ENCODE data around the gene PPDPF. TPM values are rescaled to one million over a fixed set of nuclear protein-coding genes. Genes with fewer than 3 reads are reported as not detected.
A peak's percentile ranks its signal among the peaks of the same experiment; 100 is the strongest.

The PPDPF gene
- total RNA-seq, 1 donor from 2014 or later, result 4.1 TPM

DNA sequence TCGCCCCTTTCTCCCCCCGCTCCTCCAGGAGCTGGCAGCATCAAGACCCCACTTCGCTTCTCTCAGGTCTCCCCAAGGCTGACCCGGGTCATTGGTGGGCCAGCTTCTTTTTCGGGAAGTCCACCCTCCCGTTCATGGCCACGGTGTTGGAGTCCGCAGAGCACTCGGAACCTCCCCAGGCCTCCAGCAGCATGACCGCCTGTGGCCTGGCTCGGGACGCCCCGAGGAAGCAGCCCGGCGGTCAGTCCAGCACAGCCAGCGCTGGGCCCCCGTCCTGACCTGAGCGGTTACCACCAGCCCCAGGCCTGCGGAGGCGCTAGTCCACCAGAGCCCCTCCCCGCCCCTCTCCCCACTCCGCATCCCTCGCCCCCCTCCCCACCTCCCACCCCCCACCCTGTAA is 1.0 kb downstream of the PPDPF start:
- H3K27ac ChIP-seq, result no peak overlapping the region
- peak overlapping the region; percentile 96 for H3K9ac ChIP-seq
- H3K36me3 ChIP-seq, result no peaks in the 10 kb centered on the region
- Mint-ChIP-seq H3K36me3 (peaks cover 11% of the 10 kb centered on the region), H3K4me1 (peaks cover 13% of the 10 kb centered on the region), H3K27me3 (ENCODE audit: insufficient read depth, low read depth) (peaks cover 3% of the 10 kb centered on the region), H3K9me3 (no peaks in the 10 kb centered on the region), H3K27ac (no peak overlapping the region), H3K4me3 (peak overlapping the region; percentile 94)
- H3K27me3 ChIP-seq, result peaks cover 19% of the 10 kb centered on the region
- peaks cover 19% of the 10 kb centered on the region for H3K4me1 ChIP-seq
- peaks cover 23% of the 10 kb centered on the region for H3K79me2 ChIP-seq (ENCODE audit: low read depth)
- peak overlapping the region; percentile 99 for H3K4me2 ChIP-seq
- H3K9me3 ChIP-seq (ENCODE audit: low read depth), result no peaks in the 10 kb centered on the region
- H2AFZ ChIP-seq (replicated peaks), result no peak overlapping the region
- DNase-seq (ENCODE audit: low spot score), result peak; percentile 70
- peaks cover 32% of the 10 kb centered on the region for H3F3A ChIP-seq (ENCODE audit: low read depth)
- TF ChIP-seq, protein P1, sequence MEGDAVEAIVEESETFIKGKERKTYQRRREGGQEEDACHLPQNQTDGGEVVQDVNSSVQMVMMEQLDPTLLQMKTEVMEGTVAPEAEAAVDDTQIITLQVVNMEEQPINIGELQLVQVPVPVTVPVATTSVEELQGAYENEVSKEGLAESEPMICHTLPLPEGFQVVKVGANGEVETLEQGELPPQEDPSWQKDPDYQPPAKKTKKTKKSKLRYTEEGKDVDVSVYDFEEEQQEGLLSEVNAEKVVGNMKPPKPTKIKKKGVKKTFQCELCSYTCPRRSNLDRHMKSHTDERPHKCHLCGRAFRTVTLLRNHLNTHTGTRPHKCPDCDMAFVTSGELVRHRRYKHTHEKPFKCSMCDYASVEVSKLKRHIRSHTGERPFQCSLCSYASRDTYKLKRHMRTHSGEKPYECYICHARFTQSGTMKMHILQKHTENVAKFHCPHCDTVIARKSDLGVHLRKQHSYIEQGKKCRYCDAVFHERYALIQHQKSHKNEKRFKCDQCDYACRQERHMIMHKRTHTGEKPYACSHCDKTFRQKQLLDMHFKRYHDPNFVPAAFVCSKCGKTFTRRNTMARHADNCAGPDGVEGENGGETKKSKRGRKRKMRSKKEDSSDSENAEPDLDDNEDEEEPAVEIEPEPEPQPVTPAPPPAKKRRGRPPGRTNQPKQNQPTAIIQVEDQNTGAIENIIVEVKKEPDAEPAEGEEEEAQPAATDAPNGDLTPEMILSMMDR (IDR thresholded peaks at IDR 0.05), result peak; percentile 14
- no peak for TF ChIP-seq EZH2 (IDR thresholded peaks at IDR 0.05)
- peak overlapping the region; percentile 74 for H3K4me3 ChIP-seq
- H4K20me1 ChIP-seq (ENCODE audit: low read depth), result peaks cover 36% of the 10 kb centered on the region

DNA sequence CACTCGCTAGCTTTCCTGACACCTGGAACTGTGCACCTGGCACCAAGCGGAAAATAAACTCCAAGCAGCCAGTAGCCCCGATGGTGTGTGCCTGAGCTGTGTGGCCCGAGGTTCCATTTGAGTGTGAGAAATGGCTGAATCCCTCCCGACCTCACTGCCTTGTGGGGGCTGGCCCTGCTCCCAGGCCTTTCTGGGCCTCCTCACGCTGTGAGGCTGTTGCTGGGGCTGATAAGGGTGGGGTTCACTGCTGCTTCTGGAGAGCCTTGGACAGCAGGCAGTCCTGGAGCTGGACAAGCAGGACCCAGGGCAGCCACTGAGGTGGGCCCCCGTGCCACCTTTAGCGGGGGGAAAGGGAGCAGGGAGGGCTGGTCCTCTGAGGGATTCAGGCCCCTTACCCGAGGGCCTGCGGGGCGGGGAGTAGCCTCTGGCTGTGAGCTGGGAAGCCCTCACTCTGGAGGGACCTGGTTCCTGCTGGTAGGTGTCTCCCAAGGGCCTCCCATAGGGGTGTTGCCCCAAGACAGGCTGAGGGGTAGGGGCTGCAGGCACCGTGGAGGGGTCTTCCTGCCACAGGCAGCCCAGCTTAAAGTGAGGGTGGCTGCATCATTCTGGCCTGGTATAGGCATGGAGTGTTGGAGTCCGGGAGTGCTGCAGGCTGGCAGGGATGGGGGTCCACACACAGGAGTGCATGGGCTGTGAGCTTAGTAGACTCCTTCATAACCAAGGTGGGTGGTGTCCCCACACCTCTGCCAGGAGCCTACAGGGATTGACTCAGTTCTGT is 1.7 kb downstream of the PPDPF start:
- H3K27ac Mint-ChIP-seq, result no peak overlapping the region
- Histone ChIP-seq H3K79me2 (ENCODE audit: low read depth) (peaks cover 23% of the 10 kb centered on the region), H3K27me3 (peaks cover 19% of the 10 kb centered on the region), H3K36me3 (no peaks in the 10 kb centered on the region), H3K4me2 (peak overlapping the region; percentile 99), H3K9ac (no peak overlapping the region), H3K27ac (no peak overlapping the region), H4K20me1 (ENCODE audit: low read depth) (peaks cover 36% of the 10 kb centered on the region), H3K4me3 (peak overlapping the region; percentile 74), H3F3A (ENCODE audit: low read depth) (peaks cover 36% of the 10 kb centered on the region), H3K9me3 (ENCODE audit: low read depth) (no peaks in the 10 kb centered on the region), H2AFZ (replicated peaks) (no peak overlapping the region), H3K4me1 (peaks cover 19% of the 10 kb centered on the region)
- H3K4me3 Mint-ChIP-seq, result peak overlapping the region; percentile 79
- no peak for DNase-seq (ENCODE audit: low spot score)
- H3K4me1 Mint-ChIP-seq, result peaks cover 13% of the 10 kb centered on the region
- no peak for TF ChIP-seq EZH2 (IDR thresholded peaks at IDR 0.05)
- TF ChIP-seq, protein P1 (IDR thresholded peaks at IDR 0.05), result no peak
- no peak for TF ChIP-seq EZH2phosphoT487 (IDR thresholded peaks at IDR 0.05)
- peaks cover 11% of the 10 kb centered on the region for H3K36me3 Mint-ChIP-seq
- no peaks in the 10 kb centered on the region for H3K9me3 Mint-ChIP-seq
- H3K27me3 Mint-ChIP-seq (ENCODE audit: insufficient read depth, low read depth), result peaks cover 5% of the 10 kb centered on the region

DNA sequence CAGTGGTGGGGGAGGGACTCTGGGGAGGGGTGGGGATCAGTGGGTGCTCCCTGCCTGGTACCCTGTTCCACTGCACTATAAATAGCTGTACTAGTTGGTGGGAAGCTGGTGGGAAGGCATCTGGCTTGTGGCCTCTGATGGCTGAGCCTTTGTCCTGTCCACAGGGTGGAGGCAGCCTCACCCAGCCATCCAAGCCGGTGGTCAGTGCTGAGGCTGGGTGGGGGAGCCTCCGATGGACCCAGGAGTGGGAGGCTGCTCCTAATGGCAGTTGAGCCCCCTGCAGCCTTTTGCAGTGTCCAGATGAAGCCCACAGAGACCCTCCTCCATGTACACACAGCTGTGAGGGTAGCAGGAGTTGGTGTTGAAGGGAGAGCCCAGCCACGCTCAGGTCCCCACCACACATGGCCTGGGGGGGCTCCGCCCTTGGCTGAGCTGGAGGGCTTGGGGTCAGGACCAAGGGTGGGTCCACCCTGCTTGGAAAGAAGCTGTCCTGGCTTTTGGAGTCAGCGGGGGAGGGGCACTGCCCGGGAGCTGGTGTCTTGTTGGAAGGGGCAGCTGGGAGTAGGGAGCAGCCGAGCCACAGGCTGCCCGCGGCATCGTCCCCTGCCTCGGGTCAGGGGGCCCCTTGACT is 2.5 kb downstream of the PPDPF start:
- H3K36me3 Mint-ChIP-seq, result peaks cover 11% of the 10 kb centered on the region
- H3K27ac Mint-ChIP-seq, result no peak overlapping the region
- Histone ChIP-seq H3K4me3 (no peak overlapping the region), H3K27ac (no peak overlapping the region), H3K9ac (no peak overlapping the region), H3K4me2 (no peak overlapping the region), H2AFZ (replicated peaks) (no peak overlapping the region), H3K27me3 (peaks cover 18% of the 10 kb centered on the region), H3K79me2 (ENCODE audit: low read depth) (peaks cover 23% of the 10 kb centered on the region), H4K20me1 (ENCODE audit: low read depth) (peaks cover 36% of the 10 kb centered on the region), H3K9me3 (ENCODE audit: low read depth) (no peaks in the 10 kb centered on the region), H3K36me3 (no peaks in the 10 kb centered on the region), H3K4me1 (peaks cover 19% of the 10 kb centered on the region), H3F3A (ENCODE audit: low read depth) (peaks cover 38% of the 10 kb centered on the region)
- H3K4me1 Mint-ChIP-seq, result peaks cover 11% of the 10 kb centered on the region
- H3K27me3 Mint-ChIP-seq (ENCODE audit: insufficient read depth, low read depth), result peaks cover 8% of the 10 kb centered on the region
- TF ChIP-seq, protein P1 (IDR thresholded peaks at IDR 0.05), result no peak
- TF ChIP-seq EZH2phosphoT487 (IDR thresholded peaks at IDR 0.05) (no peak), EZH2 (IDR thresholded peaks at IDR 0.05) (no peak)
- H3K9me3 Mint-ChIP-seq, result no peaks in the 10 kb centered on the region
- peak; percentile 1 for DNase-seq (ENCODE audit: low spot score)
- H3K4me3 Mint-ChIP-seq, result peak overlapping the region; percentile 79
